HepG2 (cell line): ENCODE measurements around the gene THEM4. TPM values are rescaled to one million over a fixed set of nuclear protein-coding genes. Genes with fewer than 3 reads are reported as not detected.
A peak's percentile ranks its signal among the peaks of the same experiment; 100 is the strongest.

ENCODE experiments used
- CBX5 ChIP-seq: sonication (generic); formaldehyde crosslinking; IDR thresholded peaks from 2 replicates; pipeline ENCODE4 v1.4.0; 2020; ENCODE audit warnings: missing genetic modification reagents, borderline replicate concordance
- FOXP1 ChIP-seq, 2 experiments: fragments of 450-650 bp in 1 of 2; IDR thresholded peaks; 2 replicates each; pipeline ENCODE4 v1.6.1; 2017 to 2018; ENCODE audit warnings: antibody characterized with exemption in 1 of 2
- GATAD1 ChIP-seq: IDR thresholded peaks from 2 replicates; pipeline ENCODE4 v1.6.1; 2016; ENCODE audit warnings: missing genetic modification reagents, missing compliant biosample characterization
- HHEX ChIP-seq: IDR thresholded peaks from 2 replicates; pipeline ENCODE4 v1.6.1; 2016; ENCODE audit warnings: control low read depth
- HOXA3 ChIP-seq: sonication (generic); formaldehyde crosslinking; IDR thresholded peaks from 2 replicates; pipeline ENCODE4 v1.5.0; 2020; ENCODE audit warnings: missing genetic modification reagents
- KAT8 ChIP-seq: IDR thresholded peaks from 2 replicates; pipeline ENCODE4 v1.6.1; 2016; ENCODE audit warnings: missing genetic modification reagents, missing compliant biosample characterization
- MAZ ChIP-seq, 2 experiments: sonication (generic) in 1 of 2; formaldehyde crosslinking in 1 of 2; IDR thresholded peaks; 2 replicates each; pipeline versions ENCODE4 v1.5.0 to v1.6.1; 2012 to 2020; ENCODE audit warnings: low read depth in 2 of 2, mild to moderate bottlenecking in 2 of 2, borderline replicate concordance in 1 of 2, improper control_type of control experiment in 1 of 2, low read length in 1 of 2, missing genetic modification reagents in 1 of 2, moderate library complexity in 1 of 2
- MEF2D ChIP-seq: sonication (generic); formaldehyde crosslinking; IDR thresholded peaks from 2 replicates; pipeline ENCODE4 v1.5.1; 2020; ENCODE audit warnings: mild to moderate bottlenecking, missing genetic modification reagents
- NCOA1 ChIP-seq: sonication (generic); formaldehyde crosslinking; IDR thresholded peaks from 2 replicates; pipeline ENCODE4 v1.9.0; 2021; ENCODE audit warnings: missing genetic modification reagents
- PHF8 ChIP-seq: sonication (generic); formaldehyde crosslinking; IDR thresholded peaks from 2 replicates; pipeline ENCODE4 v1.5.0; 2020; ENCODE audit warnings: missing genetic modification reagents
- RFX3 ChIP-seq: IDR thresholded peaks from 2 replicates; pipeline ENCODE4 v1.6.1; 2016; ENCODE audit warnings: missing biosample characterization, missing genetic modification reagents
- RFXAP ChIP-seq: sonication (generic); formaldehyde crosslinking; IDR thresholded peaks from 2 replicates; pipeline ENCODE4 v1.4.0; 2020; ENCODE audit warnings: missing genetic modification reagents, borderline replicate concordance
- RXRA ChIP-seq: sonication (generic); formaldehyde crosslinking; IDR thresholded peaks from 2 replicates; pipeline ENCODE4 v1.5.1; 2020; ENCODE audit warnings: missing genetic modification reagents
- SIN3A ChIP-seq: IDR thresholded peaks from 2 replicates; pipeline ENCODE4 v1.6.1; 2011; ENCODE audit warnings: low read depth, mild to moderate bottlenecking, control low read depth, low read length, borderline replicate concordance
- SNRNP70 ChIP-seq: fragments of 200-400 bp; formaldehyde crosslinking; IDR thresholded peaks from 2 replicates; pipeline ENCODE4 v1.6.1; 2017; ENCODE audit warnings: mild to moderate bottlenecking, low read depth, low read length, moderate library complexity
- SPEN ChIP-seq: sonication (generic); formaldehyde crosslinking; IDR thresholded peaks from 2 replicates; pipeline ENCODE4 v1.5.1; 2020; ENCODE audit warnings: low read depth, mild to moderate bottlenecking, missing genetic modification reagents
- WIZ ChIP-seq: sonication (generic); formaldehyde crosslinking; IDR thresholded peaks from 2 replicates; pipeline ENCODE4 v1.5.1; 2020; ENCODE audit warnings: mild to moderate bottlenecking, missing genetic modification reagents
- YY1 ChIP-seq: IDR thresholded peaks from 2 replicates; pipeline ENCODE4 v1.6.1; 2011; ENCODE audit warnings: low read length, low read depth, moderate library complexity, mild to moderate bottlenecking; ENCODE audit not compliant: insufficient read depth, insufficient replicate concordance
- ZNF546 ChIP-seq: sonication (generic); formaldehyde crosslinking; conservative IDR thresholded peaks from 2 replicates; pipeline ENCODE4 v1.8.1; 2023; ENCODE audit warnings: mild to moderate bottlenecking, missing genetic modification reagents
- ZNF552 ChIP-seq: sonication (generic); formaldehyde crosslinking; IDR thresholded peaks from 2 replicates; pipeline ENCODE4 v1.9.0; 2022; ENCODE audit warnings: missing genetic modification reagents, mild to moderate bottlenecking, borderline replicate concordance
- ZNF607 ChIP-seq: sonication (generic); formaldehyde crosslinking; IDR thresholded peaks from 2 replicates; pipeline ENCODE4 v1.5.1; 2020; ENCODE audit warnings: missing genetic modification reagents, mild to moderate bottlenecking, borderline replicate concordance
- ZNF644 ChIP-seq: IDR thresholded peaks from 2 replicates; pipeline ENCODE4 v1.6.1; 2016; ENCODE audit warnings: low read depth
- ZNF782 ChIP-seq: sonication (generic); formaldehyde crosslinking; IDR thresholded peaks from 2 replicates; pipeline ENCODE4 v1.4.0; 2020; ENCODE audit warnings: missing genetic modification reagents, mild to moderate bottlenecking, borderline replicate concordance
- polyA plus RNA-seq, 8 experiments: library from polyadenylated mRNA; depleted of rRNA in 3 of 8; stranded (reverse) in 7 of 8; unstranded in 1 of 8; fragments of >200 nt; fragmentation: Illumina TruSeq in 4 of 8; extraction: Trizol in 4 of 8; gene quantifications; 2 replicates each; pipeline versions ENCODE4 v1.2.1 to v1.2.3, GENCODE V29; 2011 to 2016; ENCODE audit warnings: low read depth in 4 of 8, missing spikeins in 1 of 8, mixed read lengths in 1 of 8; ENCODE audit not compliant: insufficient read depth in 1 of 8
- total RNA-seq, 5 experiments: library from RNA; depleted of rRNA; stranded (reverse); fragments of >200 nt; fragmentation: Illumina TruSeq; extraction: Trizol; gene quantifications; 2 replicates each; pipeline ENCODE4 v1.2.3, GENCODE V29; 2016; ENCODE audit warnings: low read depth in 1 of 5
- TF ChIP-seq, protein P1 (sequence below): IDR thresholded peaks from 2 replicates; pipeline ENCODE4 v1.6.1; 2016; ENCODE audit warnings: missing compliant biosample characterization, missing genetic modification reagents, borderline replicate concordance
- TF ChIP-seq, protein P2 (sequence below): sonication (generic); formaldehyde crosslinking; IDR thresholded peaks from 2 replicates; pipeline ENCODE4 v1.9.0; 2022; ENCODE audit warnings: low read depth, missing genetic modification reagents
- TF ChIP-seq, protein P3 (sequence below): sonication (generic); formaldehyde crosslinking; IDR thresholded peaks from 2 replicates; pipeline ENCODE4 v1.4.0; 2020; ENCODE audit warnings: low read depth, mild to moderate bottlenecking, missing genetic modification reagents

The THEM4 gene
- total and polyA plus RNA-seq, 2 of the 13 experiments (the other 11 are each of a cell fraction or from before 2014, with no cell fraction given): 10.9 to 13.9 TPM

GRCh38 chr1:151832318-151832980 is 76.9 kb downstream of the THEM4 start (continued):
- TF ChIP-seq RFX3 (CRISPR knock-in tag) (0 out of 2 replicates have a peak, but pooled peaks have one; percentile 6), HOXA3 (CRISPR knock-in tag) (peak; percentile 35; the same call in 1 of the 2 replicates), RXRA (CRISPR knock-in tag) (peak; percentile 68), GATAD1 (CRISPR knock-in tag) (peak; percentile 65; the same call in 1 of the 2 replicates), ZNF782 (CRISPR knock-in tag) (no peak), MEF2D (CRISPR knock-in tag) (no peak), MAZ (IDR thresholded peaks at IDR 0.05; ENCODE audit: borderline replicate concordance, low read depth, low read length) (no peak), MAZ (CRISPR knock-in tag; IDR thresholded peaks at IDR 0.05; ENCODE audit: low read depth) (peak; percentile 58; the same call in 1 of the 2 replicates), ZNF644 (CRISPR knock-in tag) (0 out of 2 replicates have a peak, but pooled peaks have one; percentile 13), KAT8 (CRISPR knock-in tag) (peak; percentile 48; the same call in 1 of the 2 replicates), SPEN (CRISPR knock-in tag) (0 out of 2 replicates have a peak, but pooled peaks have one; percentile 57), CBX5 (CRISPR knock-in tag) (0 out of 2 replicates have a peak, but pooled peaks have one; percentile 27), SNRNP70 (no peak), NCOA1 (CRISPR knock-in tag) (peak; percentile 87), ZNF552 (CRISPR knock-in tag) (0 out of 2 replicates have a peak, but pooled peaks have one; percentile 35), RFXAP (CRISPR knock-in tag) (peak; percentile 32; the same call in 1 of the 2 replicates), ZNF607 (CRISPR knock-in tag) (0 out of 2 replicates have a peak, but pooled peaks have one; percentile 30), PHF8 (CRISPR knock-in tag) (peak; percentile 40), ZNF546 (CRISPR knock-in tag) (0 out of 2 replicates have a peak, but pooled peaks have one; percentile 34), HHEX (CRISPR knock-in tag) (0 out of 2 replicates have a peak, but pooled peaks have one; percentile 6), WIZ (CRISPR knock-in tag) (no peak), FOXP1 (IDR thresholded peaks at IDR 0.05) (no peak), FOXP1 (CRISPR knock-in tag; IDR thresholded peaks at IDR 0.05) (peak; percentile 69), SIN3A (peak; percentile 54; the same call in 1 of the 2 replicates), YY1 (peak; percentile 58)
- TF ChIP-seq, protein P1, sequence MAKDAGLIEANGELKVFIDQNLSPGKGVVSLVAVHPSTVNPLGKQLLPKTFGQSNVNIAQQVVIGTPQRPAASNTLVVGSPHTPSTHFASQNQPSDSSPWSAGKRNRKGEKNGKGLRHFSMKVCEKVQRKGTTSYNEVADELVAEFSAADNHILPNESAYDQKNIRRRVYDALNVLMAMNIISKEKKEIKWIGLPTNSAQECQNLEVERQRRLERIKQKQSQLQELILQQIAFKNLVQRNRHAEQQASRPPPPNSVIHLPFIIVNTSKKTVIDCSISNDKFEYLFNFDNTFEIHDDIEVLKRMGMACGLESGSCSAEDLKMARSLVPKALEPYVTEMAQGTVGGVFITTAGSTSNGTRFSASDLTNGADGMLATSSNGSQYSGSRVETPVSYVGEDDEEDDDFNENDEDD (CRISPR knock-in tag): peak; percentile 51; the same call in 1 of the 2 replicates
- TF ChIP-seq, protein P2, sequence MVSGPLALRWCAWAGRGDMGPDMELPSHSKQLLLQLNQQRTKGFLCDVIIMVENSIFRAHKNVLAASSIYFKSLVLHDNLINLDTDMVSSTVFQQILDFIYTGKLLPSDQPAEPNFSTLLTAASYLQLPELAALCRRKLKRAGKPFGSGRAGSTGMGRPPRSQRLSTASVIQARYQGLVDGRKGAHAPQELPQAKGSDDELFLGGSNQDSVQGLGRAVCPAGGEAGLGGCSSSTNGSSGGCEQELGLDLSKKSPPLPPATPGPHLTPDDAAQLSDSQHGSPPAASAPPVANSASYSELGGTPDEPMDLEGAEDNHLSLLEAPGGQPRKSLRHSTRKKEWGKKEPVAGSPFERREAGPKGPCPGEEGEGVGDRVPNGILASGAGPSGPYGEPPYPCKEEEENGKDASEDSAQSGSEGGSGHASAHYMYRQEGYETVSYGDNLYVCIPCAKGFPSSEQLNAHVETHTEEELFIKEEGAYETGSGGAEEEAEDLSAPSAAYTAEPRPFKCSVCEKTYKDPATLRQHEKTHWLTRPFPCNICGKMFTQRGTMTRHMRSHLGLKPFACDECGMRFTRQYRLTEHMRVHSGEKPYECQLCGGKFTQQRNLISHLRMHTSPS (CRISPR knock-in tag): peak; percentile 99
- TF ChIP-seq, protein P3, sequence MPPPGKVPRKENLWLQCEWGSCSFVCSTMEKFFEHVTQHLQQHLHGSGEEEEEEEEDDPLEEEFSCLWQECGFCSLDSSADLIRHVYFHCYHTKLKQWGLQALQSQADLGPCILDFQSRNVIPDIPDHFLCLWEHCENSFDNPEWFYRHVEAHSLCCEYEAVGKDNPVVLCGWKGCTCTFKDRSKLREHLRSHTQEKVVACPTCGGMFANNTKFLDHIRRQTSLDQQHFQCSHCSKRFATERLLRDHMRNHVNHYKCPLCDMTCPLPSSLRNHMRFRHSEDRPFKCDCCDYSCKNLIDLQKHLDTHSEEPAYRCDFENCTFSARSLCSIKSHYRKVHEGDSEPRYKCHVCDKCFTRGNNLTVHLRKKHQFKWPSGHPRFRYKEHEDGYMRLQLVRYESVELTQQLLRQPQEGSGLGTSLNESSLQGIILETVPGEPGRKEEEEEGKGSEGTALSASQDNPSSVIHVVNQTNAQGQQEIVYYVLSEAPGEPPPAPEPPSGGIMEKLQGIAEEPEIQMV (CRISPR knock-in tag): no peak
